Dendritic cell treated with granulocyte-macrophage colony-stimulating factor and Interleukin-4, amounts not matched to agents 40 ng/mL and 50 ng/mL, for 4 days (primary cell): Measurements from ENCODE around the gene PRODH2.
"Not testable (repeated sequence)": the region's sequence is repeated elsewhere in the genome, so short reads cannot be mapped to it uniquely, and the experiment has no call there.

Experiments used
- H3K27ac Mint-ChIP-seq: one replicate; pipeline ENCODE4 v1.8.0; 2022; ENCODE audit warnings: mild to moderate bottlenecking, mixed read lengths
- H3K27me3 Mint-ChIP-seq: one replicate; pipeline ENCODE4 v1.8.0; 2022; ENCODE audit warnings: mild to moderate bottlenecking, mixed read lengths
- H3K36me3 Mint-ChIP-seq: one replicate; pipeline ENCODE4 v1.8.0; 2022; ENCODE audit warnings: low read depth, mixed read lengths
- H3K4me1 Mint-ChIP-seq: one replicate; pipeline ENCODE4 v1.8.0; 2022; ENCODE audit warnings: low read depth, mixed read lengths
- H3K4me3 Mint-ChIP-seq: one replicate; pipeline ENCODE4 v1.8.0; 2022; ENCODE audit warnings: mild to moderate bottlenecking, moderate library complexity, mixed read lengths
- H3K9me3 Mint-ChIP-seq: one replicate; pipeline ENCODE4 v1.8.0; 2022; ENCODE audit warnings: mixed read lengths
- intact Hi-C: fragments of 100-400 bp; cut with micrococcal nuclease; formaldehyde crosslinking; loops from one replicate; pipeline ENCODE4 v1.15.0; 2022

The PRODH2 gene

GRCh38 chr19:35774274-35775045 is 38.2 kb downstream of the PRODH2 start:
- Mint-ChIP-seq H3K27me3 (peaks cover 2% of the 10 kb centered on the region), H3K36me3 (peaks cover 10% of the 10 kb centered on the region), H3K9me3 (no peaks in the 10 kb centered on the region), H3K4me1 (peaks cover 25% of the 10 kb centered on the region), H3K27ac (peak overlapping the region; percentile 77), H3K4me3 (peak overlapping the region; percentile 77)
- intact Hi-C loops = no loop called here

GRCh38 chr19:35773020-35773806 is 39.4 kb downstream of the PRODH2 start:
- H3K27me3 Mint-ChIP-seq = peaks cover 2% of the 10 kb centered on the region
- no peaks in the 10 kb centered on the region for H3K9me3 Mint-ChIP-seq
- H3K4me1 Mint-ChIP-seq = peaks cover 25% of the 10 kb centered on the region
- intact Hi-C loops = no loop called here
- no peak overlapping the region for H3K4me3 Mint-ChIP-seq
- H3K27ac Mint-ChIP-seq = no peak overlapping the region
- peaks cover 17% of the 10 kb centered on the region for H3K36me3 Mint-ChIP-seq

GRCh38 chr19:35772362-35772761 is 40.3 kb downstream of the PRODH2 start:
- intact Hi-C loops, H3K9me3 Mint-ChIP-seq, H3K27me3 Mint-ChIP-seq, H3K4me3 Mint-ChIP-seq, H3K27ac Mint-ChIP-seq: not testable (repeated sequence)
- peaks cover 25% of the 10 kb centered on the region for H3K4me1 Mint-ChIP-seq
- peaks cover 26% of the 10 kb centered on the region for H3K36me3 Mint-ChIP-seq

- Mint-ChIP-seq H3K36me3 (peaks cover 68% of the 10 kb centered on the region), H3K9me3 (no peaks in the 10 kb centered on the region), H3K4me1 (no peaks in the 10 kb centered on the region), H3K4me3 (no peak overlapping the region), H3K27me3 (no peaks in the 10 kb centered on the region), H3K27ac (no peak overlapping the region)
- intact Hi-C loops = no loop called here
Measured at GRCh38 chr19:35768082-35768421, 44.6 kb downstream of the PRODH2 start.

GRCh38 chr19:35767288-35768081 is 45.2 kb downstream of the PRODH2 start:
- Mint-ChIP-seq H3K9me3 (no peaks in the 10 kb centered on the region), H3K27me3 (no peaks in the 10 kb centered on the region), H3K4me1 (no peaks in the 10 kb centered on the region), H3K27ac (no peak overlapping the region), H3K36me3 (peaks cover 72% of the 10 kb centered on the region), H3K4me3 (no peak overlapping the region)
- intact Hi-C loops = no loop called here

- Mint-ChIP-seq H3K4me1 (no peaks in the 10 kb centered on the region), H3K9me3 (no peaks in the 10 kb centered on the region)
- intact Hi-C loops = no loop called here
Measured at GRCh38 chr19:35766571-35767104, 46.0 kb downstream of the PRODH2 start.

GRCh38 chr19:35764432-35765315 is 48.0 kb downstream of the PRODH2 start:
- Mint-ChIP-seq H3K4me1 (peaks cover 2% of the 10 kb centered on the region), H3K27me3 (no peaks in the 10 kb centered on the region), H3K27ac (no peak overlapping the region), H3K36me3 (peaks cover 94% of the 10 kb centered on the region), H3K9me3 (no peaks in the 10 kb centered on the region), H3K4me3 (no peak overlapping the region)
- intact Hi-C loops = no loop called here

More at GRCh38 chr19:35766571-35767104, 46.0 kb downstream of the PRODH2 start:
- Mint-ChIP-seq H3K27me3 (no peaks in the 10 kb centered on the region), H3K36me3 (peaks cover 80% of the 10 kb centered on the region), H3K27ac (no peak overlapping the region), H3K4me3 (no peak overlapping the region)

- peaks cover 76% of the 10 kb centered on the region for H3K36me3 Mint-ChIP-seq
- intact Hi-C loops = no loop called here
- H3K4me1 Mint-ChIP-seq = peaks cover 33% of the 10 kb centered on the region
Measured at GRCh38 chr19:35760711-35761349, 51.8 kb downstream of the PRODH2 start.

GRCh38 chr19:35759697-35760096 is 52.9 kb downstream of the PRODH2 start:
- intact Hi-C loops = no loop called here
- no peak overlapping the region for H3K4me3 Mint-ChIP-seq
- peaks cover 41% of the 10 kb centered on the region for H3K4me1 Mint-ChIP-seq
- H3K36me3 Mint-ChIP-seq = peaks cover 76% of the 10 kb centered on the region
- H3K27ac Mint-ChIP-seq = peak overlapping the region; percentile 88
- peaks cover 24% of the 10 kb centered on the region for H3K27me3 Mint-ChIP-seq
- no peaks in the 10 kb centered on the region for H3K9me3 Mint-ChIP-seq

More at GRCh38 chr19:35760711-35761349, 51.8 kb downstream of the PRODH2 start:
- Mint-ChIP-seq H3K27me3 (peaks cover 14% of the 10 kb centered on the region), H3K27ac (no peak overlapping the region), H3K9me3 (no peaks in the 10 kb centered on the region), H3K4me3 (no peak overlapping the region)

GRCh38 chr19:35757749-35758608 is 54.7 kb downstream of the PRODH2 start, which contains the start of gene PROSER3:
TSS of gene PROSER3 (plus strand) at chr19:35758176. CDS start at chr19:35758216, 40 bp downstream.
- H3K27ac Mint-ChIP-seq = peak within 1 kb of the TSS; percentile 88
- H3K36me3 Mint-ChIP-seq = peaks cover 76% of the 10 kb centered on the region
- intact Hi-C loops = loop anchor here (1.0 kb wide), 1 partner anchor 10 kb away; the partner anchor contains the start of gene LIN37
- peak within 1 kb of the TSS; percentile 91 for H3K4me3 Mint-ChIP-seq
- H3K27me3 Mint-ChIP-seq = peaks cover 30% of the 10 kb centered on the region
- no peaks in the 10 kb centered on the region for H3K9me3 Mint-ChIP-seq
- H3K4me1 Mint-ChIP-seq = peaks cover 44% of the 10 kb centered on the region

GRCh38 chr19:35757231-35757748 is 55.4 kb downstream of the PRODH2 start:
- Mint-ChIP-seq H3K4me3 (peak overlapping the region; percentile 91), H3K9me3 (no peaks in the 10 kb centered on the region), H3K36me3 (peaks cover 77% of the 10 kb centered on the region), H3K27me3 (peaks cover 30% of the 10 kb centered on the region), H3K27ac (peak overlapping the region; percentile 88), H3K4me1 (peaks cover 45% of the 10 kb centered on the region)
- intact Hi-C loops = no loop called here
